H7 (cell line): Measurements from ENCODE around the gene ABCC2. TPM values are rescaled to one million over a fixed set of nuclear protein-coding genes. Genes with fewer than 3 reads are reported as not detected.
A peak's percentile ranks its signal among the peaks of the same experiment; 100 is the strongest.

Experiments used
- DNase-seq: peaks from one replicate; pipeline ENCODE4 v3.0.0; 2012
- H3K27me3 ChIP-seq: 2 replicates; pipeline ENCODE4 v1.6.0; 2011; ENCODE audit warnings: mild to moderate bottlenecking, low read length; ENCODE audit not compliant: control insufficient read depth, insufficient read depth
- H3K36me3 ChIP-seq: replicated peaks from 2 replicates; pipeline ENCODE4 v1.5.1; 2011; ENCODE audit warnings: low read length; ENCODE audit not compliant: control insufficient read depth, insufficient read depth
- H3K4me3 ChIP-seq: 2 replicates; pipeline ENCODE4 v1.5.1; 2011; ENCODE audit warnings: low read depth, mild to moderate bottlenecking, control low read depth, low read length, moderate library complexity; ENCODE audit not compliant: insufficient read depth
- total RNA-seq: library from RNA; depleted of rRNA; stranded (reverse); fragments of >200 nt; shearing (Covaris generic); gene quantifications from 2 replicates; pipeline ENCODE4 v1.2.3, GENCODE V29; 2014

ABCC2 gene
- total RNA-seq, 1 experiment from 2014 or later: 0.14 TPM

- H3K27me3 ChIP-seq: no peaks in the 10 kb centered on the region
- no peak overlapping the region for H3K4me3 ChIP-seq
- DNase-seq: no peak
- peaks cover 6% of the 10 kb centered on the region for H3K36me3 ChIP-seq
Observed at GRCh38 chr10:99760321-99760720, 22.1 kb upstream of the ABCC2 start.

GRCh38 chr10:99761365-99761764 lies 21.1 kb upstream of the ABCC2 start:
- no peak overlapping the region for H3K4me3 ChIP-seq
- H3K36me3 ChIP-seq: peaks cover 6% of the 10 kb centered on the region
- no peaks in the 10 kb centered on the region for H3K27me3 ChIP-seq
- no peak for DNase-seq

- DNase-seq: no peak
- no peaks in the 10 kb centered on the region for H3K27me3 ChIP-seq
- H3K36me3 ChIP-seq: no peaks in the 10 kb centered on the region
- H3K4me3 ChIP-seq: no peak overlapping the region
Observed at GRCh38 chr10:99765672-99766301, 16.7 kb upstream of the ABCC2 start.

DNA sequence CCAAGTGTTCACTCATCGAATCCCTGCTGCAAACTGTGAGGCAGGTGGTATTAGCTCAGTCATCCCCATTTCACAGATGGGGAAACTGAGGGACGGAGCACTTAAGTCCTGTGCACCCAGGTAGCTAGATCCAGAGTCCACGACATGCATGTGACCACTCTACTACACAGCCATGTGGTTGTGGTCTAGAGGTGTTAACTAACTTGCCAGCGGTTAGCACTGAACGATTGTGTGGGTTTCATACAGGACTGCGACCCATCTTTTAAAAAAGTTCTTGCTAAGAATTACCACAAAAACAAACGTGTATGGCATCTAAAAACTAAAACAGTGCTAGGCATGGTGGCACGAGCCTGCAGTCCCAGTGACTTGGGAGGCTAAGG lies 16.1 kb upstream of the ABCC2 start:
- no peak overlapping the region for H3K4me3 ChIP-seq
- no peaks in the 10 kb centered on the region for H3K27me3 ChIP-seq
- H3K36me3 ChIP-seq: no peaks in the 10 kb centered on the region
- no peak for DNase-seq

DNA sequence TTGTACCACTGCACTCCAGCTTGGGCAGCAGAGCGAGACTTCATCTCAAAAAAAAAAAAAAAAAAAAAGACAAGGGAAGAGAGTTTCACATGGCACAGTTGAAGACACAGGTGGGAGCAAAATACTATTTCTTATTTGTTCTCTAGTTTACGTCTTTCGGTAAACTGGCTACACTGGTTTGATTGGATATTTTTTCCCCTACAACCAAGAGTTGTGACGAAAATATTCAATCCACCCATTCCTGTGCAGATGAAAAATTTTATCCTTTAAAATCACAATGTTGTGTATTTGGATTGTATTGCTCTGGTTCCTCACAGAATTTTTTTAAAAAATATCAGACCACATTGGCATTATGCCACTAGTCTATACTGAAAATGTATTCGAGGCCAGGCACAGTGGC lies 14.5 kb upstream of the ABCC2 start:
- no peaks in the 10 kb centered on the region for H3K27me3 ChIP-seq
- no peaks in the 10 kb centered on the region for H3K36me3 ChIP-seq
- no peak overlapping the region for H3K4me3 ChIP-seq
- no peak for DNase-seq

GRCh38 chr10:99768556-99768955 lies 13.9 kb upstream of the ABCC2 start:
- Histone ChIP-seq H3K36me3 (no peaks in the 10 kb centered on the region), H3K4me3 (no peak overlapping the region), H3K27me3 (no peaks in the 10 kb centered on the region)
- no peak for DNase-seq

DNA sequence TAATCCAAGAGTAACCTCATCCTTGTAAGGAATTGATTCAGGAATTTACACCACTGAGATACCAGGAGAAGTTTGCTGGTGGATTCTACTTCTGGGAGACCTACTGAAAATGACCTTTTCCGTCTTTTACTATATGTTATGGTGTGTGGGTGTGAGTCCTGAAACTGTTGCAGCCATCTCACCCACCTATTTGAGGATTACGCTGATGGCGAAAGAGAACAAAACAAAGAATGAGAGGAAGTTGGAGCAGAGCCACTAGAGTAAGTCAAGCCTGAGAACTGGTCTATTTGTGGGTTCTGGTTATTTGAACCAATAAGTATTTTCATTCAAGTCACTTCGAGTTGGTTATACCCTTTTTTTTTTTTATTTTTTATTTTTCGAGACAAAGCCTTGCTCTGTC lies 12.7 kb upstream of the ABCC2 start:
- no peak overlapping the region for H3K4me3 ChIP-seq
- no peaks in the 10 kb centered on the region for H3K36me3 ChIP-seq
- no peak for DNase-seq
- no peaks in the 10 kb centered on the region for H3K27me3 ChIP-seq

GRCh38 chr10:99770408-99771045 lies 11.9 kb upstream of the ABCC2 start:
- no peak for DNase-seq
- Histone ChIP-seq H3K4me3 (no peak overlapping the region), H3K36me3 (no peaks in the 10 kb centered on the region)

DNA sequence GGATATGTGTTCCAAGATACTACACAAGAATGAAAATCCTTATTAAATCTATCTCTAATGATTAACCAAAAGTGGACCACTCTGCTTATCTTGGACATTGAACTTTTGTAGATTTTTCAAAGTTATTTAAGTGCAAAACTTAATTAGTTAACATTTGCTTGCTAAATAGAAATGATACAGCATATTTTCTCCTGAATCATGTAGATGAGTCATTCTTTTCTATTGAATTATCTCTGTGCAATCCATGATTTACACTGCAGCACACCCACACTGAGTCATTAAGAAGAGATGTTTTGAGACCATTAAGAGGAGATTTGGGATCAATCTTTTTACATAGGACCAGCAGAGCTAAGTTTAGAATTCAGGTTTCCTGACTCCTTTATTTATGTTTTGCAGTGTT lies 6.6 kb upstream of the ABCC2 start:
- no peak overlapping the region for H3K4me3 ChIP-seq
- H3K27me3 ChIP-seq: no peaks in the 10 kb centered on the region
- no peaks in the 10 kb centered on the region for H3K36me3 ChIP-seq
- DNase-seq: no peak

More at GRCh38 chr10:99770408-99771045, 11.9 kb upstream of the ABCC2 start:
- H3K27me3 ChIP-seq: no peaks in the 10 kb centered on the region

DNA sequence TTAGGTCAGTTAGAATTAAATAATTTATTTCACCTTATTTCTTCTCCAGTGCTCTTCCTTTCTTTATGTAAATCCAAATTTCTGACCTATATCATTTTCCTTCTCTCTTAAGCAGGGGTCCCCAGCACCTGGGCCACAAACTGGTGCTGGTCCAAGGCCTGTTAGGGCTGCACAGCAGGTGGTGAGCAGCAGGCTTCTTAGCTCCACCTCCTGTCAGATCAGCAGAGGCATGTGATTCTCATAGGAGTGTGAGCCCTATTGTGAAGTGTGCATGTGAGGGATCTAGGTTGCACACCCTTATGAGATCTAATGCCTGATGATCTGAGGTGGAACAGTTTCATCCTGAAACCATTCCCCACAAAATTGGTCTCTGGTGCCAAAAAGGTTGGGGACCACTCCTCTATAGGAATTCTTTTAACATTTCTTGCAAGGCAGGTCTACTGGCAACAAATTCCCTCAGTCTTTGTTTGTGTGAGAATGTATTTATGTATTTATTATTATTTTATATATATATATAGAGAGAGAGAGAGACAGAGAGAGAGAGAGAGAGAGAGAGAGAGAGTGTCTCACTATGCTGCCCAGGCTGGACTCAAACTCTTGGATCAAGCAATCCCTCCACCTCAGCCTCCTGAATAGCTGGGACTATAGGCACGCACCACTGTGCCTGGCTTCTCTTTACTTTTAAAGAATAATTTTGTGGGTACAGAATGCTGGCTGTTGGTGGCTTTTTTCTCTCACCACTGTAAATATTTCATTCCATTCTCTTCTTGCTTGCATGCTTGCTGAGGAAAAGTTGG lies 4.3 kb upstream of the ABCC2 start:
- DNase-seq: peak; percentile 26
- Histone ChIP-seq H3K4me3 (no peak overlapping the region), H3K27me3 (no peaks in the 10 kb centered on the region), H3K36me3 (no peaks in the 10 kb centered on the region)

DNA sequence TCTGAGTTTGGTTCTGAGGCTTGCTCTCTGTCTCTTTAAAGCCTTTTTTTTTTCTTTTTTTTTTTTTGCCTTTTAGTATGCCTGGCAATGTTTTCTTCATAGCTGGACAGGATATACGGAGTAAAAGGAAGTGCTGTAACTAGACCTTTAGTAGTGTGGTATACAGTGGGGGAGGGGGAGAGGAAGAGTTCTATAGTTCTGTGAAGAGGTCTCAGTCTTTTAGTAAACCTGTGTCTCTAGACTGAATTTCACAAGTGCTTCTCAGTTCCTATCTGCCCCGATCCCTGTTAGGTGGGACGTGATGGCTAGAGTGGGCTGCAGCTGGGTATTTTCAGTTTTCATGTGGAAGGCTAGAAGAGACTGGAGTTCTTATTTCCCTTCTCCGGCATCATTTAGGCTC lies 3.1 kb upstream of the ABCC2 start:
- H3K36me3 ChIP-seq: no peaks in the 10 kb centered on the region
- no peak overlapping the region for H3K4me3 ChIP-seq
- DNase-seq: no peak
- no peaks in the 10 kb centered on the region for H3K27me3 ChIP-seq

GRCh38 chr10:99781734-99782429 lies 558 bp upstream of the ABCC2 start:
- Histone ChIP-seq H3K36me3 (no peaks in the 10 kb centered on the region), H3K27me3 (no peaks in the 10 kb centered on the region), H3K4me3 (no peak overlapping the region)
- DNase-seq: no peak

DNA sequence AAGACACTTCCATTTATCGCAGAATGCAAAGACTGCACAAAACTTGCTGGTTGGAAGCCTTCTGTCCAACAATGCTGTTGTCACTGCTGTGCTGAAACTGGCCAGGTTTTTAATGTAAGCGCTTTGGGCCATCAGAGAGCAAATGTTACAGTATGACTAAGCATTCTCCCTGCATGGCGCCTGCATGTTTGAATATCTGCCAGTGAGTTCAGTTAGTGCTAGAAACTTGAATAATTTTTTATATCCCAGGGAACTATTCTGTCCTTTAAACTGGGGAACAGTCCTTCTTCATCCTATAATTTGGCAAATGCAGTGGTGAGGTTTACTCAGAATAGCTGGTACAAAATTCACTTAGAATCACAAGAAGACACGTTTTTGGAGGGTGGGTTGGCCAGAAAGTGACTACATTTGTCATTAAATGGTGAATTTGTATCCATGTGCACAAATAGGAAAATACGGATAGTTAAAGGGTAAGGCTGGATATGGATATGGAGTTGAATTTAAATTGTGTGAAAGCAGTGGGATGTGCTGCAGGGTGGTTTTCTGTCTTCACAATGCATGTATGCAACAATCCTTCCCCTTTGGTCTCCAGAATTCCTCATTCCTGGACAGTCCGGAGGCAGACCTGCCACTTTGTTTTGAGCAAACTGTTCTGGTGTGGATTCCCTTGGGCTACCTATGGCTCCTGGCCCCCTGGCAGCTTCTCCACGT lies 1.7 kb downstream of the ABCC2 start:
- no peaks in the 10 kb centered on the region for H3K27me3 ChIP-seq
- no peak for DNase-seq
- H3K4me3 ChIP-seq: no peak overlapping the region
- H3K36me3 ChIP-seq: no peaks in the 10 kb centered on the region

GRCh38 chr10:99784727-99785441 lies 2.4 kb downstream of the ABCC2 start:
- H3K27me3 ChIP-seq: no peaks in the 10 kb centered on the region
- DNase-seq: peak; percentile 33
- H3K4me3 ChIP-seq: no peak overlapping the region
- no peaks in the 10 kb centered on the region for H3K36me3 ChIP-seq
